ENCODE results near the gene SYK. TPM values are rescaled to one million over a fixed set of nuclear protein-coding genes. Genes with fewer than 3 reads are reported as not detected.

SYK gene
- total RNA-seq, 1 experiment from 2014 or later, result 5.3 TPM

DNA sequence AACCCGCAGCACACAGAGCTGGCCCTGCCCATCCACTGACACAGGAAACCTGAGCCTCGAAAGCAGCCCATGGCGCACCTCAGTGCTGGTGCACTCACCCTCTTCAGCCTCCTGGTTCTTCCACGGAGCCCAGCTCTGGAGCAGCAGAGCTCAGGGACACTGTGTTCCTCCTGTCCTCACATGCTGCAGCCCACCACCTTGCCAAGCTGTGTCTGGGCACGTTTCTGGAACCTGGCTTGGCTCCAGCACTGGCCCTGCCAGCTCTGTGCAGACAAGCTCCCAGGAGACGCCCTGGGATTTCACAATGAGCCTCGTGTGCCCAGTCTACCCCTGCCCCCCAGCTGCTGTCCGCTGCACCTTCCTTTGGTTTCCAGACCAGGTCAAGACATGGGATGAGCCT, 119.5 kb downstream of the SYK start:
- Mint-ChIP-seq H3K4me3 (ENCODE audit: unreplicated experiment) (no peak overlapping the region), H3K36me3 (ENCODE audit: insufficient read depth, unreplicated experiment) (no peaks in the 10 kb centered on the region), H3K9me3 (ENCODE audit: unreplicated experiment) (no peaks in the 10 kb centered on the region), H3K27me3 (ENCODE audit: insufficient read depth, unreplicated experiment) (no peaks in the 10 kb centered on the region), H3K4me1 (ENCODE audit: low read depth, unreplicated experiment) (no peaks in the 10 kb centered on the region), H3K27ac (ENCODE audit: unreplicated experiment) (no peak overlapping the region)
- Histone ChIP-seq H3K27me3 (replicated peaks; ENCODE audit: control insufficient read depth, insufficient read depth, low read length) (no peaks in the 10 kb centered on the region), H3K4me3 (ENCODE audit: low read depth, low read length) (no peak overlapping the region), H3K4me1 (no peaks in the 10 kb centered on the region), H3K9me3 (no peaks in the 10 kb centered on the region), H3K36me3 (ENCODE audit: control insufficient read depth, insufficient read depth, low read length) (no peaks in the 10 kb centered on the region)
- BruUV-seq (replicated peaks), result no TSS peak
- TF ChIP-seq, protein P1, sequence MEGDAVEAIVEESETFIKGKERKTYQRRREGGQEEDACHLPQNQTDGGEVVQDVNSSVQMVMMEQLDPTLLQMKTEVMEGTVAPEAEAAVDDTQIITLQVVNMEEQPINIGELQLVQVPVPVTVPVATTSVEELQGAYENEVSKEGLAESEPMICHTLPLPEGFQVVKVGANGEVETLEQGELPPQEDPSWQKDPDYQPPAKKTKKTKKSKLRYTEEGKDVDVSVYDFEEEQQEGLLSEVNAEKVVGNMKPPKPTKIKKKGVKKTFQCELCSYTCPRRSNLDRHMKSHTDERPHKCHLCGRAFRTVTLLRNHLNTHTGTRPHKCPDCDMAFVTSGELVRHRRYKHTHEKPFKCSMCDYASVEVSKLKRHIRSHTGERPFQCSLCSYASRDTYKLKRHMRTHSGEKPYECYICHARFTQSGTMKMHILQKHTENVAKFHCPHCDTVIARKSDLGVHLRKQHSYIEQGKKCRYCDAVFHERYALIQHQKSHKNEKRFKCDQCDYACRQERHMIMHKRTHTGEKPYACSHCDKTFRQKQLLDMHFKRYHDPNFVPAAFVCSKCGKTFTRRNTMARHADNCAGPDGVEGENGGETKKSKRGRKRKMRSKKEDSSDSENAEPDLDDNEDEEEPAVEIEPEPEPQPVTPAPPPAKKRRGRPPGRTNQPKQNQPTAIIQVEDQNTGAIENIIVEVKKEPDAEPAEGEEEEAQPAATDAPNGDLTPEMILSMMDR (IDR thresholded peaks at IDR 0.05; ENCODE audit: insufficient read depth in 1 of 2, low read depth in 1 of 2, low read length in 1 of 2, severe bottlenecking in 1 of 2, unreplicated experiment in 1 of 2), result no peak
- ChIA-PET POLR2A (no interaction called here), CTCF (no interaction called here)
- intact Hi-C loops (cut with micrococcal nuclease; ENCODE audit: unreplicated experiment), result no loop called here
- no peak for DNase-seq

DNA sequence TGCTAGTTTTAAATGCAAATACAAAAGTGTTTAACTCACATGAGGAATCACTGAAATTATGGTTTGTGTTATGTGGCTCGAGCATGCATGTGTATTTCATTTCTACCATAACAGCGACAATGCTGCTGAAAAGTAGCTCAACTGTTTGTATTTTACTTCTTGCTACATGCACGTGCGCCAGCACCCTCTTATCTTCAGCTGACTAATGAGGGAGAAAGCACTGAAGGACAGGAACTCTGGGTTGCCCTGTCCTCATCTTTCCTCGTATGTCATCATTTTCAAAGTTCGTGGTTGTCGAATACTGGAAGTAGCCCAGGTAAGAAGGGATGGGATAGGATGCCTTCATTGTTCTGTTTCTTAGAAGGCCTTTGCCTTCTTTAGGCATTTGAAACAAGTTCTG, 120.3 kb downstream of the SYK start:
- Histone ChIP-seq H3K4me3 (ENCODE audit: low read depth, low read length) (no peak overlapping the region), H3K36me3 (ENCODE audit: control insufficient read depth, insufficient read depth, low read length) (no peaks in the 10 kb centered on the region), H3K4me1 (no peaks in the 10 kb centered on the region), H3K9me3 (no peaks in the 10 kb centered on the region), H3K27me3 (replicated peaks; ENCODE audit: control insufficient read depth, insufficient read depth, low read length) (no peaks in the 10 kb centered on the region)
- ChIA-PET POLR2A (no interaction called here), CTCF (no interaction called here)
- Mint-ChIP-seq H3K27ac (ENCODE audit: unreplicated experiment) (no peak overlapping the region), H3K4me3 (ENCODE audit: unreplicated experiment) (no peak overlapping the region), H3K9me3 (ENCODE audit: unreplicated experiment) (no peaks in the 10 kb centered on the region), H3K4me1 (ENCODE audit: low read depth, unreplicated experiment) (no peaks in the 10 kb centered on the region), H3K36me3 (ENCODE audit: insufficient read depth, unreplicated experiment) (no peaks in the 10 kb centered on the region), H3K27me3 (ENCODE audit: insufficient read depth, unreplicated experiment) (no peaks in the 10 kb centered on the region)
- BruUV-seq (replicated peaks), result no TSS peak
- DNase-seq, result no peak
- intact Hi-C loops (cut with micrococcal nuclease; ENCODE audit: unreplicated experiment), result no loop called here
- TF ChIP-seq, protein P1 (IDR thresholded peaks at IDR 0.05; ENCODE audit: insufficient read depth in 1 of 2, low read depth in 1 of 2, low read length in 1 of 2, severe bottlenecking in 1 of 2, unreplicated experiment in 1 of 2), result no peak

DNA sequence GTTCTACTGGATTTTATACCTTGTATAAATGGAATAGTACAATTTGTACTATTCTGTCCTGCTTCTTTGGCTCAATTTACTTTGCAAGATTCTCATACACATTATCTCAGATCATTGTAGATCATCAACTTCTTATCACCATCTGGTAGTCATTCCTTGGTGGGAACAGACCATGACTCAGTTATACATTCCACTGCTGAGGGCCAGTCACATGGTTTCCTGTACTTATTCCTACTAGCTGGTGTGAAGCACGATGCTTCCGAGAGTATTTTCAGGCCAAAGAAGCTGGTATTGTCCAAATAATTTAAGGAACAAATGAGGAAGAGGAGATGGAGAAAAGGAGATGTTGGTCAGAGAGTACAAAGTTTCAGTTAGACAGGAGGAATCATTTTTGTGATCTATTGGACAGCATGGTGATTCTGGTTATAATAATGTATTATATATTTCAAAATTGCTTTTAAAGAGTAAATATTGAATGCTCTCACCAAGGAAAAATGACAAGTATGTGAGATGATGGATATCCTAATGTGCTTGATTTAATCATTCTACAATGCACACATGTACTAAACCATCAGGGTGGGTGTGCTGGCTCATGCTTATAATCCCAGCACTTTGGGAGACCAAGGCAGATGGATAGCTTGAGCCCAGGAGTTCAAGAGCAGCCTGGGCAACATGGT, 124.1 kb downstream of the SYK start:
- Mint-ChIP-seq H3K27ac (ENCODE audit: unreplicated experiment) (no peak overlapping the region), H3K36me3 (ENCODE audit: insufficient read depth, unreplicated experiment) (no peaks in the 10 kb centered on the region), H3K4me1 (ENCODE audit: low read depth, unreplicated experiment) (no peaks in the 10 kb centered on the region), H3K9me3 (ENCODE audit: unreplicated experiment) (no peaks in the 10 kb centered on the region), H3K4me3 (ENCODE audit: unreplicated experiment) (no peak overlapping the region), H3K27me3 (ENCODE audit: insufficient read depth, unreplicated experiment) (no peaks in the 10 kb centered on the region)
- no peaks in the 10 kb centered on the region for H3K9me3 ChIP-seq
- POLR2A ChIA-PET, result no interaction called here
- no peak for DNase-seq
- CTCF ChIA-PET, result no interaction called here
- no peaks in the 10 kb centered on the region for H3K4me1 ChIP-seq
- TF ChIP-seq, protein P1 (IDR thresholded peaks at IDR 0.05; ENCODE audit: insufficient read depth in 1 of 2, low read depth in 1 of 2, low read length in 1 of 2, severe bottlenecking in 1 of 2, unreplicated experiment in 1 of 2), result no peak
- BruUV-seq (replicated peaks), result no TSS peak
- H3K27me3 ChIP-seq (replicated peaks; ENCODE audit: control insufficient read depth, insufficient read depth, low read length), result no peaks in the 10 kb centered on the region
- H3K36me3 ChIP-seq (ENCODE audit: control insufficient read depth, insufficient read depth, low read length), result no peaks in the 10 kb centered on the region
- intact Hi-C loops (cut with micrococcal nuclease; ENCODE audit: unreplicated experiment), result no loop called here
- no peak overlapping the region for H3K4me3 ChIP-seq (ENCODE audit: low read depth, low read length)

Measured in Caco-2 (cell line).